Kasumi-1 (cell line): ENCODE data around the gene GLRX5.
A peak's percentile ranks its signal among the peaks of the same experiment; 100 is the strongest.
"Not testable (repeated sequence)": the region's sequence is repeated elsewhere in the genome, so short reads cannot be mapped to it uniquely, and the experiment has no call there.

Experiments used
- DNase-seq, 2 experiments: peaks; one replicate each; lab custom pipeline; 2025; lab: John Stamatoyannopoulos, UW

Gene GLRX5

DNA sequence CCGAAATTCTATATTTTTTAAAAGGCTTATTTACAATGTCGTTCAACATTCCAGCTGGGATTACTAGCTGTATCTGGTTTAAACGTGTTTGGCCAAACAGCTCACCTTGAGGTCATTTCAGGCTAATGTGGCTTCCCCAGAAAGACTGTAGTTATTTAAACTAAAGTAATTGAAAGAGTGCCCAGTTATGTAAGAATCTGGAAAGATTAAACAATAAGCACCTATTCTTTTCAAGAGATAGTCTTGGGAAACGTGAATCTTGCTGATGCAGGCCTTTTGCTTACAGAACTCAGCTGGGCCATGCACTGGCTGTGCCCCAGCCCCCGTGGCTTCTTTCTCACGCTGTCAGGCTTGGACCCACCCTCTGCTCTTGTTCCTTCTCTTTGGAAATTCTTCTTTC, 24.4 kb downstream of the GLRX5 start:
- no peak for DNase-seq

DNA sequence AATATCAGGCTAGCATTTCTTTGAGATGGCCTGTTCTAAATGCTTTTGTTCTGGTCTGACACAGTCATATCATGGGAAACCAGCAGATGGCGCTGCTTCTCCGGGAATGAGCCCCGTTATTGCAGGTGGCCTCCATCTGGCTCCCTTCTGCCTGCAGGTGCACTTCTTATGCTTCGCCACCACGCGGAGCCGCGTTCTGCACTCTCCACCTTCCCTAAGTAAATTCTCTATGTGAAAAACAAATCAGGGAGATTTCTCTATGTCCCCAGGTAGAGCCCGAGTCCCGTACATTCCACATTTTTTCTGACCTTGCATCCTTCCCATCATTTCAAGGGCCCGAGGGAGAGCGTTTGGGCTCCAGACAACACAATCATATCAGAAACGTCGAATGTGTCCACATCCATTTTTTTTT, 26.2 kb downstream of the GLRX5 start:
- DNase-seq = peak; percentile 89 to 90

DNA sequence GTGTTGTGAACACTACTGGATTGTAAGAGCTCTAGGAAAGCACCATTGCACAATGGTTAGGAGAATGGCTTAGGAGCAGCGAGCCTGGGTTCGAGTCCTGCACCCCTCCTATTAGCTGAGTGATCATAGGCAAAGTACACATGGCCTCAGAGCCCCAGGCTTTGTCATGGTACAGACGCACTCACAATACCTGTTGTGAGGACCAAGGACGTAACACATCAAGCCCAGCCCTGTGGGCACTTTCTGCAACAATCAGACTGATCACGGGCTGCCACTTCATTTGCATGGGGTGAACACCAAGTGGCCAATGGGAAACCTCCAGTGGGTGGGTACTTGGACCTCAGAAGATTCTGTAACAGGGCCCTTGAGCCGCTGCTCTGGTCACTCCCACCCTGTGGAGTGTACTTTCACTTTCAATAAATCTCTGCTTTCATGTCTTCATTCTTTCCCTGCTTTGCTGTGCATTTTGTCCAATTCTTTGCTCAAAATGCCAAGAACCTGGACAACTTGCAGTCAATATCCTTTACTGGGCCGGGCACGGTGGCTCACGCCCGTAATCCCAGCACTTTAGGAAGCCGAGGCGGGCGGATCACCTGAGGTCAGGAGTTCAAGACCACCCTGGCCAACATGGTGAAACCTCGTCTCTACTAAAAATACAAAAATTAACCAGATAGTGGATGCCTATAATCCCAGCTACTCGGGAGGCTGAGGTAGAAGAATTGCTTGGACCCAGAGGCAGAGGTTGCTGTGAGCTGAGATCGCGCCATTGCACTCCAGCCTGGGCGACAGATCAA, 28.2 kb downstream of the GLRX5 start:
- DNase-seq = no peak

DNA sequence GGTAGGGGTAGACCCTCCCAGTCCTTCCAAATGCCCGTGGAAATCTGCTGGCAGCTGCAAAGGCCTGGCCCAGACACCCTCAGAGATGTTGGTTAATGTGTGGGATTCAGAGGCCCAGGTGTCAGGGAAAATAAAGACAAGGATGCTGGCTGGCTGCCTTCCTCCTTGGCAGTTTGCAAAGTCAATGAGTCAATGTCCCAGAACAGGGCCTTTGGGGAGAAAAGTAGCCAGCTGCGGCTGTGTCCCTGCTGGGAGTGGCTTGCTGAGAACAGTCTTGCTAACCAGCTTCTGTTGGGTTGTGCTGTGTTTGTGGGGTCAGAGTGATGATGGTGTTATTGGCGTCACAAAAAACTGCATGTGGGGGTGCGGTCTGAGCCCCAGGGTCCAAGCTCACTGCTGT, 29.2 kb downstream of the GLRX5 start:
- no peak for DNase-seq

DNA sequence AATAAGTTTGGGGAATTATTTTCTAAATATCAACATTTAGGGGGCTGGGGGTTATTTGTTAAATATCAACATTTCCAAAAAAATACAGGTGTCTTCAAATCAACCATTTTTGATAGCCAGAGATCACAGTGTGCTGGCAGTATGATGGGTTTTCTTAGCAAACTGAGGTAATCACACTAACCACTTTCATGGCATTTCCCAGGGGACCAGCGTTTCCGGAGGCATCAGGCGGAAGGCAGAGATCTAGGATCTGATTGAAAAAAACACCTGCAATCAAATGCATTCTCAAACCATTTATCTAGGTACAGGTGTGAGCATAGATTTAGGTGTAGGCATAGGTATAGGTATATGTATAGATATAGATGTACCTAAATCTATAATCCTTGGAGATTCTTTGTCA, 34.6 kb downstream of the GLRX5 start:
- no peak for DNase-seq

DNA sequence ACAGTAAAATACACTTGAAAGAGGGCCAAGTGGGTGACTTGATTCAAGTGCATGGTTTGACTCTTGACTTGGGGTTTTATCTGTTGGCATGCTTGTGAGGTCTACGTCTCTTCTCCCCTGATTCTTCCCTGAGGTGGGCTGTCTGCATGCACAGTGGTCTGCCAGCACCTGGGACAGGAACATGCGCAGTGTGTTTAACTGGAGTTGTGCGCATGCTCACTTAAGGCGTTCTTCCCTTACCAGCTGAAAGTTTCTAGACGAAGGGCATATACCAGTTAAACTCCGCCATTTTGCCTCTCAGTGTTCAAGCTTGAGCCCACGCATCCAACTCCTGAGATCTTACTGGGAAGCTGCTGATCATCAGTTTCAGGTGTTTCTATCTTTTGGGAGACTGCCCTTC, 38.5 kb downstream of the GLRX5 start:
- no peak for DNase-seq

DNA sequence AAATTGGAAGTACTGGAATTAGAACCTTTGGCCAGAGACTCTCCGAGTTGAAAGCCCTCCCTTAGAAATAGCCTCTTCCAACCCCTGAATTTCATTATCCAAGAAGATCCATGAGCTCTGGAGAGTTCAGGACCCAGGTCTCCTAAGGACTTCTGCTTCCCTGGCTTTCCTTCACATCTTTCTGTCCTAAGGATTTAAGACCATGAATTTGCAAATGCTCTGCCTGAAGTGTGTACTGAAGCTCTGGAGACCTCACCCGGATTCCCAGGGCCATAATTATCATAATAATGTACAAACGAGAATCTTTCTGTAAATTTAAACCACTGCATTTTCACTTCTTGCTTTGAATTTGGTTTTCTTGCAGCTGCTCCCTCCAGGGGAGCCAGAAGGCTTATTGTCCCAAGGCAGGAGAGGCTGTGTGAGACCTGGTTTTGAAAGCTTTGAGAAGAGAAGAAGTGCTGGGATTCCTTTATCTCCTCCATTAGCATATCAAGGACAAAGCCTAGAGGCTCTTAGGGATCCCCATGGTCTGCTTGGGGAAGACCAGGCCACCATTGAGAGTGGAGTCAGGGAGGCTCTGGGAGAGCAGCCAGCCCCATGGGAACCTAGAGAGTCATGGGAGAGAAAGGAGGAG, 41.1 kb downstream of the GLRX5 start:
- DNase-seq = no peak

DNA sequence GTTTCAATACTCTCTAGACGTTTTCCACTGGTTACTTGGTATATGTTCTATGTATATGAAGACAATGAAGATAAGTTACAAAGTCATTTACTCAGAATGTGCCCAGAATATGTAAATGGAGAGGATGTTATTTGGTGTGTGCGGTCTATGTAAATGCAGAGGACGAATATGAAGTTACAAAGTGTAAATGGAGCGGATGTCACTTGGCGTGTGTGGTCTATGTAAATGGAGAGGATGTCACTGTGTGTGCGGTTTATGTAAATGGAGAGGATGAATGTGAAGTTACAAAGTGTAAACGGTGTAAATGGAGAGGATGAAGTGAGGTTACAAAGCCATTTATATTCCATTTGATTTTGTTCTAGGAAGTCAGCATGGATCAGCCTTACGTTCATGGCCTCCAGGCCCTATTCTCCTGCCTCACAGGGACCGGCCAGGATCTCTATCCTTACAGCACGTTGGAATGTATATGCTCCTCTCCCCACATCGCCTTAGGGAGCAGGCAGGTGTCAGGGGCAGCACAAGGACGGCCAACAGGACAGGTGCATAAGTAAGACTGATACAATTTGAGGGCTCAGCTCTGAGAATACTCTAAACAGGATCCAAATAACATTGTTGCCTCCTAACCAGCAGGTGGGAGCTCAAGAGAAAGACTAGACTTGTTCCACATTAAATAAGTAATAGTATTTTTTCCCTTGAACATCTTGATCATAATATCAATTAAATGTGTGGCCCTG, 42.4 kb downstream of the GLRX5 start:
- DNase-seq = no peak

DNA sequence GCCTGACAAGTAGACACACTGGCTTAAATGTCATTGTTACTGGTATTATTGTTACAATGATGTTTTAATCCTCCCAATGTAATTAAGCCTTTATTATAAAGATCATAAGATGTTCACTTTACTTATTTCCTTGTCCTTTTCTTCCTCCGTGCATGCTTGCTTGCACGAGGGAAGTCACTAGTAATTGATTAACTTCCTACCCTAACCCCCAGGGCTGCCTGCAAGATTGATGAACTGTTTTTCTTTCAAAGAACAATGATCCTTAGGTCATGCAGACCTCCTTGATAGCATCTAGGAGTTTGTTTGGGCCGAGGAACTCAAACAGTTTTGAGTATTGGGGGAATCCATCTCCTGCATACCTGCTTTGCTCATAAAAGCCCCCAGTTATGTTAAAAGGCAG, 43.0 kb downstream of the GLRX5 start:
- no peak for DNase-seq

DNA sequence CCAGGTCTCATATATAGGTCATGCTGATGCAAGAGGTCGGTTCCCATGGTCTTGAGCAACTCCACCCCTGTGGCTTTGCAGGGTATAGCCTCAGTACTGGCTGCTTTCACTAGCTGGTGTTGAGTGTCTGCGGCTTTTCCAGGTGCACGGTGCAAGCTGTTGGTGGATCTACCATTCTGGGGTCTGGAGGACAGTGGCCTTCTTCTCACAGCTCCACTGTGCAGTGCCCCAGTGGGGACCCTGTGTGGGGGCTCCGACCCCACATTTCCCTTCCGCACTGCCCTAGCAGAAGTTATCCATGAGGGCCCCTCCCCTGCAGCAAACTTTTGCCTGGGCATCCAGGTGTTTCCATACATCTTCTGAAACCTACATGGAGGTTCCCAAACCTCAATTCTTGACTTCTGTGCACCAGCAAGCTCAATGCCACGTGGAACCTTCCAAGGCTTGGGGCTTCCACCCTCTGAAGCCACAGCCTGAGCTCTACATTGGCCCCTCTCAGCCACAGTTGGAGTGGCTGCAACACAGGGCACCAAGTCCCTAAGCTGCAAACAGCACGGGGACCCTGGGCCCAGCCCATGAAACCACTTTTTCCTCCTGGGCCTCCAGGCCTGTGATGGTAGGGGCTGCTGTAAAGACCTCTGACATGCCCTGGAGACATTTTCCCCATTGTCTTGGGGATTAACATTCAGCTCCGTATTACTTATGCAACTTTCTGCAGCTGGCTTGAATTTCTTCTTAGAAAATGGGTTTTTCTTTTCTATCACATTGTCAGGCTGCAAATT, 49.2 kb downstream of the GLRX5 start:
- DNase-seq = not testable (repeated sequence)

DNA sequence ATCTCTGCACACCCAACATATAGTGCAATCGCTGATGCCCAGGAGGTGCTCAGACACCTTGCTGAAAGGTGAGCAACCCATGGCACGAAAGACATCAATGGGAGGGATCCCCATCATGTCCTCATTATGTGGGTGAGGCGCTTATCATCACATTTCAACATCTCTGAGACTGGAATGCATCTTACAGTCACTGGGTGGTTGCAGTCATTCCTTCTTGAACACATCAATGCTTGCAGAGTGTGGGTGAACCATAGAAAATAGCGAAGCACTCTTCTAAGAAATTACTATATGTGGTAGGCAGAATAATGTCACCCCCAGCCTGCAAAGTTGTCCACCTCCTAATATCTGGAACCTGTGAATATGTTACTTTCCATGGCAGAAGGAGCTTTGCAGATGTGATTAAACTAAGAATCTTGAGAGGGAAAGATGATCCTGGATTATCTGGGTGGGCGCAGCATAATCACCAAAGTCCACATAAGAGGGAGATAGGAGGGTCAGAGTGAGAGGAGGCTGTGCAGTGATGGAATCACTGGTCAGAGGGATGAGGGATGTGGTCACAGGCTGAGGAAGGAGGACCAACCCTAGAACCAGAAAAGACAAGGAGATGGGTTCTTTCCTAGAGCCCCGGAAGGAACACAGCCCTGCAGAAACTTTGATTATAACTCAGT, 51.2 kb downstream of the GLRX5 start:
- no peak for DNase-seq

DNA sequence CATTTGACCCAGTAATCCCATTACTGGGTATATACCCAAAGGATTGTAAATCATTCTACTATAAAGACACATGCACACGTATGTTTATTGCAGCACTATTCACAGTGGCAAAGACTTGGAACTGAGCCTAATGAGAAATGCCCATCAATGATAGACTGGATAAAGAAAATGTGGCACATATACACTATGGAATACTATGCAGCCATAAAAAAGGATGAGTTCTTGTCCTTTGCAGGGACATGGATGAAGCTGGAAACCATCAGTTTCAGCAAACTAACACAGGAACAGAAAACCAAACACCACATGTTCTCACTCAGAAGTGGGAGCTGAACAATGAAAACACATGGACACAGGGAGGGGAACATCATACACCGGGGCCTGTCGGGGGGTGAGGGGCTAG, 56.3 kb downstream of the GLRX5 start:
- not testable (repeated sequence) for DNase-seq
